Panc1 (cell line): ENCODE results near the gene RCCD1. TPM values are rescaled to one million over a fixed set of nuclear protein-coding genes. Genes with fewer than 3 reads are reported as not detected.

Experiments used
- ATAC-seq: fragments of 200-7000 bp; cut with Tn5 transposase; 2 replicates; pipeline ENCODE4 v1.9.1; 2020; ENCODE audit warnings: mild to moderate bottlenecking, moderate library complexity
- BruUV-seq: library from RNA; stranded (reverse); fragments of 400-500 nt; replicated peaks from 2 replicates; lab custom pipeline; 2021; lab: Mats Ljungman, UMichigan
- CTCF ChIA-PET: fragments of 300-600 bp; sonication (Branson Sonifier 250); formaldehyde crosslinking; loops from one replicate; lab custom pipeline; 2022; ENCODE audit warnings: antibody characterized with exemption; lab: Charles Lee
- POLR2A ChIA-PET: fragments of 300-600 bp; sonication (Branson Sonifier 250); formaldehyde crosslinking; loops from one replicate; lab custom pipeline; 2022; ENCODE audit warnings: antibody characterized with exemption; lab: Charles Lee
- DNase-seq: peaks from one replicate; pipeline ENCODE4 v3.0.0-alpha.2; 2010; ENCODE audit warnings: low read depth, low spot score
- H3K27ac ChIP-seq: 2 replicates; pipeline ENCODE4 v1.5.1; 2011; ENCODE audit warnings: mild to moderate bottlenecking, low read length, inconsistent platforms
- H3K27me3 ChIP-seq: fragments of 200-500 bp; sonication (Bioruptor generic); 2 replicates; pipeline ENCODE4 v1.6.0; 2014; ENCODE audit warnings: low read length, inconsistent platforms; ENCODE audit not compliant: control insufficient read depth, insufficient read depth
- H3K36me3 ChIP-seq: fragments of 200-500 bp; sonication (Bioruptor generic); 2 replicates; pipeline ENCODE4 v1.5.1; 2014; ENCODE audit warnings: inconsistent platforms, mild to moderate bottlenecking, low read length, moderate library complexity; ENCODE audit not compliant: control insufficient read depth, insufficient read depth
- H3K4me1 ChIP-seq: 2 replicates; pipeline ENCODE4 v1.5.1; 2011; ENCODE audit warnings: inconsistent platforms, mild to moderate bottlenecking, low read length, moderate library complexity; ENCODE audit not compliant: control insufficient read depth, insufficient read depth
- H3K4me3 ChIP-seq, 2 experiments: 2 replicates each; pipeline ENCODE4 v1.5.1; 2011 to 2012; ENCODE audit warnings: low read depth in 2 of 2, low read length in 2 of 2, mild to moderate bottlenecking in 2 of 2, inconsistent platforms in 1 of 2, moderate library complexity in 1 of 2
- H3K9me3 ChIP-seq: fragments of 200-500 bp; sonication (Bioruptor generic); 2 replicates; pipeline ENCODE4 v1.5.1; 2014; ENCODE audit warnings: low read depth, mild to moderate bottlenecking, inconsistent platforms, low read length, moderate library complexity; ENCODE audit not compliant: control insufficient read depth, insufficient read depth
- CTCF ChIP-seq: fragments of 450-650 bp; IDR thresholded peaks from 2 replicates; pipeline ENCODE4 v1.5.1; 2017; ENCODE audit warnings: mild to moderate bottlenecking
- POLR2AphosphoS5 ChIP-seq: IDR thresholded peaks from 2 replicates; pipeline ENCODE4 v1.6.1; 2012; ENCODE audit warnings: mild to moderate bottlenecking, low read depth, low read length, moderate library complexity
- REST ChIP-seq, 2 experiments: IDR thresholded peaks; 2 replicates each; pipeline ENCODE4 v1.6.1; 2011 to 2012; ENCODE audit warnings: low read depth in 2 of 2, control low read depth in 1 of 2, low read length in 1 of 2, mild to moderate bottlenecking in 1 of 2, moderate library complexity in 1 of 2; ENCODE audit not compliant: insufficient read depth in 1 of 2
- SIN3A ChIP-seq: IDR thresholded peaks from 2 replicates; pipeline ENCODE4 v1.6.1; 2012; ENCODE audit warnings: low read depth, mild to moderate bottlenecking, low read length, moderate library complexity, borderline replicate concordance; ENCODE audit not compliant: insufficient read depth
- TCF7L2 ChIP-seq: IDR thresholded peaks from 2 replicates; pipeline ENCODE4 v1.6.1; 2011; ENCODE audit warnings: mild to moderate bottlenecking, low read depth, low read length, inconsistent platforms
- in situ Hi-C: cut with HindIII; loops from 2 replicates; pipeline ENCODE4 v1.10.0; 2016; ENCODE audit warnings: low sequenced_read_pairs, low pct_unique_long_range_greater_than_20kb
- intact Hi-C: fragments of 100-400 bp; cut with micrococcal nuclease; formaldehyde crosslinking; loops from one replicate; pipeline ENCODE4 v1.10.0; 2022; ENCODE audit not compliant: unreplicated experiment
- total RNA-seq: library from RNA; stranded (reverse); gene quantifications from one replicate; pipeline ENCODE4 v1.2.1, GENCODE V29; 2021; ENCODE audit not compliant: unreplicated experiment

The RCCD1 gene
- total RNA-seq, 1 experiment from 2014 or later = 23.6 TPM

- TF ChIP-seq CTCF = no peak
- TF ChIP-seq POLR2AphosphoS5 = no peak
- TF ChIP-seq REST (IDR thresholded peaks at IDR 0.05; ENCODE audit: insufficient read depth in 1 of 2, low read depth in 2 of 2, low read length in 1 of 2) = no peak
- no peak for TF ChIP-seq TCF7L2
- no peak for TF ChIP-seq SIN3A
- H3K27ac ChIP-seq = peak overlapping the region; percentile 30; the same call in 1 of the 2 replicates
- H3K9me3 ChIP-seq = no peaks in the 10 kb centered on the region
- no peaks in the 10 kb centered on the region for H3K27me3 ChIP-seq
- ChIA-PET POLR2A (no interaction called here), CTCF (no interaction called here)
- no peak for DNase-seq
- no TSS peak for BruUV-seq
- no peak for ATAC-seq
- intact Hi-C loops (no loop called here), in situ Hi-C loops (no loop called here)
- H3K4me1 ChIP-seq = no peaks in the 10 kb centered on the region
- H3K36me3 ChIP-seq = peaks cover 56% of the 10 kb centered on the region
- no peak overlapping the region for H3K4me3 ChIP-seq
These were observed 24.9 kb downstream of the RCCD1 start for GRCh38 chr15:90979582-90979981.

- ATAC-seq = no peak
- no peak overlapping the region for H3K4me3 ChIP-seq
- no TSS peak for BruUV-seq
- no peaks in the 10 kb centered on the region for H3K9me3 ChIP-seq
- no peak for TF ChIP-seq POLR2AphosphoS5
- TF ChIP-seq SIN3A = no peak
- no peak for TF ChIP-seq TCF7L2
- no peak for TF ChIP-seq REST (IDR thresholded peaks at IDR 0.05; ENCODE audit: insufficient read depth in 1 of 2, low read depth in 2 of 2, low read length in 1 of 2)
- no peak for TF ChIP-seq CTCF
- in situ Hi-C loops (no loop called here), intact Hi-C loops (no loop called here)
- POLR2A ChIA-PET = no interaction called here
- no peaks in the 10 kb centered on the region for H3K27me3 ChIP-seq
- CTCF ChIA-PET = no interaction called here
- H3K27ac ChIP-seq = no peak overlapping the region
- peaks cover 6% of the 10 kb centered on the region for H3K4me1 ChIP-seq
- DNase-seq = no peak
- peaks cover 48% of the 10 kb centered on the region for H3K36me3 ChIP-seq
These were observed 27.0 kb downstream of the RCCD1 start for GRCh38 chr15:90981681-90982080.
